HepG2 (cell line): Measurements from ENCODE around the gene ZDHHC7. TPM values are rescaled to one million over a fixed set of nuclear protein-coding genes. Genes with fewer than 3 reads are reported as not detected.

Source experiments
- CEBPZ ChIP-seq: IDR thresholded peaks from 2 replicates; pipeline ENCODE4 v1.6.1; 2012; ENCODE audit warnings: low read length, improper control_type of control experiment
- ETV5 ChIP-seq: IDR thresholded peaks from 2 replicates; pipeline ENCODE4 v1.6.1; 2018; ENCODE audit warnings: missing biosample characterization, missing genetic modification reagents, inconsistent platforms, borderline replicate concordance
- HDAC2 ChIP-seq: sonication (generic); formaldehyde crosslinking; IDR thresholded peaks from 2 replicates; pipeline ENCODE4 v1.4.0; 2020; ENCODE audit warnings: missing genetic modification reagents
- KDM1A ChIP-seq: IDR thresholded peaks from 2 replicates; pipeline ENCODE4 v1.6.1; 2016; ENCODE audit warnings: missing compliant biosample characterization
- KLF13 ChIP-seq: sonication (generic); formaldehyde crosslinking; IDR thresholded peaks from 2 replicates; pipeline ENCODE4 v1.4.0; 2020; ENCODE audit warnings: mild to moderate bottlenecking, missing genetic modification reagents
- PBX3 ChIP-seq: sonication (generic); formaldehyde crosslinking; IDR thresholded peaks from 2 replicates; pipeline ENCODE4 v1.8.1; 2023; ENCODE audit warnings: missing genetic modification reagents, inconsistent platforms, borderline replicate concordance
- POLR2AphosphoS5 ChIP-seq: IDR thresholded peaks from 2 replicates; pipeline ENCODE4 v1.6.1; 2012; ENCODE audit warnings: low read depth, low read length
- RNF219 ChIP-seq: sonication (generic); formaldehyde crosslinking; IDR thresholded peaks from 2 replicates; pipeline ENCODE4 v1.5.0; 2020; ENCODE audit warnings: mild to moderate bottlenecking, missing genetic modification reagents
- SRF ChIP-seq: IDR thresholded peaks from 2 replicates; pipeline ENCODE4 v1.6.1; 2011; ENCODE audit warnings: mild to moderate bottlenecking, low read depth, low read length, moderate library complexity
- TFE3 ChIP-seq: IDR thresholded peaks from 2 replicates; pipeline ENCODE4 v1.6.1; 2016
- ZBTB38 ChIP-seq: sonication (generic); formaldehyde crosslinking; IDR thresholded peaks from 2 replicates; pipeline ENCODE4 v1.5.1; 2020; ENCODE audit warnings: mild to moderate bottlenecking, missing genetic modification reagents
- ZFAT ChIP-seq: sonication (generic); formaldehyde crosslinking; conservative IDR thresholded peaks from 2 replicates; pipeline ENCODE4 v1.8.1; 2023; ENCODE audit warnings: missing genetic modification reagents, inconsistent platforms
- ZIK1 ChIP-seq: sonication (generic); formaldehyde crosslinking; IDR thresholded peaks from 2 replicates; pipeline ENCODE4 v1.5.0; 2020; ENCODE audit warnings: mild to moderate bottlenecking, low read depth, missing genetic modification reagents, borderline replicate concordance
- ZNF10 ChIP-seq: sonication (generic); formaldehyde crosslinking; IDR thresholded peaks from 2 replicates; pipeline ENCODE4 v1.4.0; 2020; ENCODE audit warnings: mild to moderate bottlenecking, low read depth, missing genetic modification reagents, borderline replicate concordance
- ZNF260 ChIP-seq: sonication (generic); formaldehyde crosslinking; IDR thresholded peaks from 2 replicates; pipeline ENCODE4 v1.4.0; 2020; ENCODE audit warnings: missing genetic modification reagents, low read depth, mild to moderate bottlenecking, borderline replicate concordance
- ZNF550 ChIP-seq: sonication (generic); formaldehyde crosslinking; IDR thresholded peaks from 2 replicates; pipeline ENCODE4 v1.4.0; 2020; ENCODE audit warnings: mild to moderate bottlenecking, missing genetic modification reagents, borderline replicate concordance
- ZNF569 ChIP-seq: sonication (generic); formaldehyde crosslinking; IDR thresholded peaks from 2 replicates; pipeline ENCODE4 v1.5.0; 2020; ENCODE audit warnings: mild to moderate bottlenecking, missing genetic modification reagents, moderate library complexity, borderline replicate concordance
- ZNF672 ChIP-seq: sonication (generic); formaldehyde crosslinking; IDR thresholded peaks from 2 replicates; pipeline ENCODE4 v1.8.1; 2022; ENCODE audit warnings: missing genetic modification reagents
- ZNF710 ChIP-seq: sonication (generic); formaldehyde crosslinking; IDR thresholded peaks from 2 replicates; pipeline ENCODE4 v1.5.0; 2020; ENCODE audit warnings: mild to moderate bottlenecking, missing genetic modification reagents, borderline replicate concordance
- polyA plus RNA-seq, 8 experiments: library from polyadenylated mRNA; depleted of rRNA in 3 of 8; stranded (reverse) in 7 of 8; unstranded in 1 of 8; fragments of >200 nt; fragmentation: Illumina TruSeq in 4 of 8; extraction: Trizol in 4 of 8; gene quantifications; 2 replicates each; pipeline versions ENCODE4 v1.2.1 to v1.2.3, GENCODE V29; 2011 to 2016; ENCODE audit warnings: low read depth in 4 of 8, missing spikeins in 1 of 8, mixed read lengths in 1 of 8; ENCODE audit not compliant: insufficient read depth in 1 of 8
- total RNA-seq, 5 experiments: library from RNA; depleted of rRNA; stranded (reverse); fragments of >200 nt; fragmentation: Illumina TruSeq; extraction: Trizol; gene quantifications; 2 replicates each; pipeline ENCODE4 v1.2.3, GENCODE V29; 2016; ENCODE audit warnings: low read depth in 1 of 5

The ZDHHC7 gene
- total and polyA plus RNA-seq, 2 of the 13 experiments (the other 11 are each of a cell fraction or from before 2014, with no cell fraction given): 46.8 to 67.6 TPM

GRCh38 chr16:84925092-84925772 is 86.1 kb downstream of the ZDHHC7 start (continued):
- no peak for TF ChIP-seq CEBPZ
- peak; percentile 19; the same call in 1 of the 2 replicates for TF ChIP-seq ZIK1 (CRISPR knock-in tag)
- no peak for TF ChIP-seq KDM1A (CRISPR knock-in tag)
- 0 out of 2 replicates have a peak, but pooled peaks have one; percentile 3 for TF ChIP-seq TFE3 (CRISPR knock-in tag)
- TF ChIP-seq HDAC2 (CRISPR knock-in tag): no peak
- TF ChIP-seq ZNF569 (CRISPR knock-in tag): no peak
- TF ChIP-seq ZFAT (CRISPR knock-in tag): no peak
- no peak for TF ChIP-seq ZBTB38
- TF ChIP-seq ZNF260 (CRISPR knock-in tag): no peak
- no peak for TF ChIP-seq KLF13
- TF ChIP-seq ZNF710 (CRISPR knock-in tag): no peak
- TF ChIP-seq ETV5 (CRISPR knock-in tag): 0 out of 2 replicates have a peak, but pooled peaks have one; percentile 6
- TF ChIP-seq PBX3 (CRISPR knock-in tag): no peak
- TF ChIP-seq ZNF672: no peak
- TF ChIP-seq RNF219 (CRISPR knock-in tag): no peak
- no peak for TF ChIP-seq ZNF550 (CRISPR knock-in tag)
- TF ChIP-seq POLR2AphosphoS5: no peak
- no peak for TF ChIP-seq SRF
- TF ChIP-seq ZNF10 (CRISPR knock-in tag): no peak
